Retina (tissue), 1 donor: ENCODE results near the gene CEPT1.

ENCODE experiments used
- DNase-seq: peaks from one replicate; pipeline ENCODE4 v3.0.0-alpha.2; 2016

The CEPT1 gene

DNA sequence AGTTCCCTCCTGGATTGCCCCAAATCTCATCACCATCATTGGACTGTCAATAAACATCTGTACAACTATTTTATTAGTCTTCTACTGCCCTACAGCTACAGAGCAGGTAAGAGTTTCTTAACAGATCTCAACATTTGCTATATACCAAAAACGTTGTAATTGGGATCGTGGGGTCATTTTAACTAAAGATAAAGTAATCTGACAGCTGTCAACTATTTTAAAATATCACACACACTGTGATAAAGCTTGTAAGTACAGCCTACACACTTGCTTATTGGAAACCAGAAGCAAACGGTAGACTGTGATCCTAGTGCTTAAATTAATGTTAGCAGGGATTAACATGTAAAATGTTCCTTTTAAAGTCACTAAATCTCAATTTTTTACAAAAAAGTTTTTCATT is 7.9 kb downstream of the CEPT1 start:
- DNase-seq = no peak

- DNase-seq = no peak
Observed at GRCh38 chr1:111148376-111148881, 8.4 kb downstream of the CEPT1 start.

- no peak for DNase-seq
Observed at GRCh38 chr1:111151838-111152237, 11.8 kb downstream of the CEPT1 start.

- no peak for DNase-seq
Observed at GRCh38 chr1:111154021-111154999, 14.3 kb downstream of the CEPT1 start.

GRCh38 chr1:111157431-111157830 is 17.4 kb downstream of the CEPT1 start:
- DNase-seq = no peak

GRCh38 chr1:111161843-111162487 is 21.9 kb downstream of the CEPT1 start:
- no peak for DNase-seq

DNA sequence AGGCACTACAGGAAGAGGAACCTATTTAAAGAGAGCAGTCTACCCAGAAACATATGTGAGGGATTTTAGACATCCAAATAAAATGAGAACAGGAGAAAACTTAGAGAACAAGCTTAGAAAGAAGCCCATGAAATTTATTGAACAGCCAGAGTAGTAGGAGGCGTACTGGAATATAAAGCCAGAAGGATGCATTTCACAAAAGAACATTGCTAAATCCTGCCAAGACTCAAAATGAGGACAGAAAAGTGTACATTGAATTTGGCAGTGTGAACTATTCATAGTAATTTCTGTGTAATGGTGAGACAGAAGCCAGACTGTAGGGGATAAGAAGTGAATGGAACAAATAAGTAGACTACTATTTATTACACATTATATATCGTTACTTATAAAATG is 22.5 kb downstream of the CEPT1 start:
- DNase-seq = no peak

DNA sequence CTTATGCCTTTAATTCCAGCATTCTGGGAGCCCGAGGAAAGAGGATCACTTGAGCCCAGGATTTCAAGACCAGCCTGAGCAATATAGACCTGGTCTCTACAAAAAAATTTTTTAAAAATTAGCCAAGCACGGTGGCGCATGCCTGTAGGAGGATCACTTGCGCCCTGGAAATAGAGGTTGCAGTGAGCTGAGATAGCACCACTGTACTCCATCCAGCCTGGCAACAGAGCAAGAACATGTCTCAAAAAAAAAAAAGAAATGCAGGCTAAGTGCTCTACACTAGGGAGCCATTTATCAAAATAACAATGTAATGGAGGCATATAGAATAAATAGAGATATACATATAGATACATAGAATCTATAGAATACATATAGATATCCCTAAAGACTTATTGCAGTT is 23.3 kb downstream of the CEPT1 start:
- DNase-seq = no peak

DNA sequence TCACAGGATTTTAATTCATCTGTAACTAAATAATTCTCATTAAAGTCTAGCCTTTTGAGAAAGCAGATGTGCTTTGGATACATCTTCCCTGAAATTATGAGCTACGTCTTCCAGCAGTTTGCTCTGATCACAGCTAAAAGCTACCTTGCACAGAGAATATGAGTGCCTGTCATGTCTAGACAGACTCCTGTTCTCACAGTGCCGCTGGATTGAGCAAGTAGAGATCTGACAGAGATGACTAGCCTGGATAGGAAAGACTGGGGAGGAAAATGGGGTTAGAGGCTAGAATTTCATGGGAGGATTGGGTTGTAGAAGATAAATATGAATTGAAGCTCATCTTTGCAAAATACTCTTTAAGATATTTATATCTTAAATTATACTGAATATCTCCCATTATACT is 24.1 kb downstream of the CEPT1 start:
- no peak for DNase-seq

DNA sequence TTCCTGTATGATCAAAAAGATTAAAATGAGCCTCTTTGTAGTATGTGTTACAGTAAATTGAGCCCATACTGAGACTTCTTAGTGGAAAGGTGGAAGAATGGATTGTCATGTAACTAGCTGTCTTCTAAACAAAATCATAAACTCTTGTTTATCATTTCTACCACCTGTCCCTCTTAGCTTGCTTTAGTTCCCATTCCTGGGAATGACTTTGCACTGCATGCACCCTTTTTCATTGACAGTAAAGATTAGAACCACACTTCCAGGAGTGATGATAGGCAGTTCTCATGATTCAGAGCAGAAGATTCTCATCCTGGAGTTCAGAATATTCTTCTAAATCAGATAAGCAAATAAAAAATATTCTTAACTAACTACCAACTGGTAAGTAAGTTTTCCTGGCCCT is 32.4 kb downstream of the CEPT1 start:
- no peak for DNase-seq

- no peak for DNase-seq
Observed at GRCh38 chr1:111174070-111174469, 34.0 kb downstream of the CEPT1 start.

DNA sequence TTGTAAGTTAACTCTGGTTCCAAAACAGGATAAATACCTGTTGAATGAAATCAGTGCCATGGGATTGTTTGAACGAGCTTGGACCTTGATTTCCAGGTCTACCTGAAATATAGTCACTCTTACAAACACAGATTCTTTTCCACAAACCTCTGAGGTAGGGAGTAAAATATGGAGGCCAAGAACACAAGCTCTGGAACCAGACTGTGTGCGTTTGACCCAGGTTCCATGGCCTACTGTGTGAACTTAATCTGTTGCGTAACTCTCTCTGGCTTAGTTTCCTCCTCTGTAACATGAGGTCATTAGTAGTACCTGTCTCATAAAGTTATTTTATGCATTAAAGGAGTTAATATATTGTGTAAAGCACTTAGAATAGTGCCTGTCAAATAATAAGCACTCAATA is 35.3 kb downstream of the CEPT1 start:
- DNase-seq = no peak

DNA sequence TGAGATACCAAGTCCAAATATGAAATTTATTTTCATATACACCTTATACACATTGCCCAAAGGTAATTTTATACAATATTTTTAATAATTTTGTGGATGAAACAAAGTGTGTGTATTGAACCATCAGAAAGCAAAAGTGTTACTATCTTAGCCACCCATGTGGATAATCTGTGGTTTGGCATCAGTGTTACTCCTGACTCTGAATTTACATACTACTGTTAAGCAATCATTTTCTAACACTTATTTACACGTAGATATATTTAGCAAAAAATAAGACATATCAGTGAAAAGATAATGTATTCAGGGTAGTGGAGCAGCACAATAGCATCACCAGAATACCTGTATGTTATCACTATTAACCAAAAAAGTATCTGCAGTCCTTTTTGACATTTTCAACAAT is 36.7 kb downstream of the CEPT1 start:
- DNase-seq = no peak

GRCh38 chr1:111179968-111180533 is 40.0 kb downstream of the CEPT1 start:
- no peak for DNase-seq

- DNase-seq = no peak
Observed at GRCh38 chr1:111182052-111182451, 42.0 kb downstream of the CEPT1 start.

DNA sequence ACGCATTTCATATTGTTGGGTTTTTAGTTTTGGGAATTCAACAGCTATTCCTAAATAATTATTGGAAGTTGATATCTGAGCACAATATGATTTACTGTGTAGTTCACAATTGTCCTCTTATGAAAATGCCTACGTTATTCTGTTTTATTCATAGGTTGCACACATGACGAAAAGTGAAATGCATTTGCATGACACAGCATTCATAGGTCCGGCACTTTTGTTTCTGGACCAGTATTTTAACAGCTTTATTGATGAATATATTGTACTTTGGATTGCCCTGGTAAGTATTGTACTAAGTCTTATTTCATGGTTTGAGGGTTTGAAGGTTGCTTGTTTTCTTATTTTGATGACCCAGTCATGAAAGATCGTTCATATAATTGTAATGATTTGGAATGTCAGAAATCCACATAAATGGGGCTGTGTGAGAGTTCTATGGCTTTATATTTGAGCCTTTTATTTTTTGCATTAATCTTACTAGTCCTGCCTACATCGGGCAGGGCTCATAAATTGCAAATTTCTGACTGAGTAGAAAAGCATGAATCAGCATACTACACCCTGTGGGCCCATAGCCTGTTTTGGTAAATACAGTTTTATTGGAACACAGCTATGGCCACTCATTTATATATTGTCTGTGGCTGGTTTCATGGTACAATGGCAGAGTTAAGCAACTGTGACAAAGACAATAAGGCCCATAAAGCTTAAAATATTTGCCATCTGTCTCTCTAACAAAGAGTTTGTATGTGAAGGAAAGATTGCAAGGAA is 43.5 kb downstream of the CEPT1 start:
- DNase-seq = no peak

GRCh38 chr1:111184663-111185062 is 44.6 kb downstream of the CEPT1 start:
- no peak for DNase-seq

DNA sequence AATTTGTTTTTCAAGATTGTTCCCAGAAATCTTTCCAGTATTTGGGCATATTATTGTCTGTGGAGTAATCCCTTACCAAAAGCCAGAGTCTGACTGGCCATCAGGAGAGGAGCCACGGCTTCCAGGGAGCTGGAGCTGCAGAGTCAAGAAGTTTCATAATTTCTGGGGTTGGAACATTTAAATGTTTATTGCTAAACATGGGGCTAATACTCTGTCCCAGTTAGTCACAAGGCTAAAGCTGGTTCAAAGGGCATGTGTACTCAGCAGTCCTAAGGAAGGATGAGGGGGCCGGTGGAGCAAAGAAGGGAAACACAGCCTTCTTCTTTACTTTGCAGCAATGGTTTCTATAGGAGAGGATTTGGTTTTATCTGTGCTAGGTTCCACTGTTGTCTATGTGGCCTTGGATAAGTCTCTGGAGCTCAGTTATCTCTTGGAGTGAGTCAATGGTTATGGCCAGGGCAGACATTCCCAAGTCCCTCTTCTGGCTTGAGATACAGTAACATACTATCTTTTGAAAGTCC is 51.0 kb downstream of the CEPT1 start:
- no peak for DNase-seq

DNA sequence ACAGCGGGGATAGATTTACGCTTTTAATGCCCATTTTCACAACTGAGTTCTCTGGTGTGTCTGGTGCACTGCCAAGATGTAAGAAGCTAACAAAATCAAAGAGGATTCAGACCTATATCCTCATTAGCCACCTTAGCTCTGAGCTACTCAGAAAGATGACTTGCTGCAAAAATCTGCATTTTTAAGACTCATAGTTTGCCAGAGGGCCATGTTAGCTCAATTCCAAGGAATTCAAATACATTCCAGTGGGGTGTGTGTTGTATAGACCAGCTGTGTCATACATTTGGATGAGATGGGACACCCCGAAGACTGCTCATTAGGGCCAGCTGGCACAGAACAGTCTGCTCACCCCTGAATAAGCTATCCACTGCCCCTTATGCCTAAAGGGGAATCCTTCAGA is 51.5 kb downstream of the CEPT1 start:
- DNase-seq = no peak

DNA sequence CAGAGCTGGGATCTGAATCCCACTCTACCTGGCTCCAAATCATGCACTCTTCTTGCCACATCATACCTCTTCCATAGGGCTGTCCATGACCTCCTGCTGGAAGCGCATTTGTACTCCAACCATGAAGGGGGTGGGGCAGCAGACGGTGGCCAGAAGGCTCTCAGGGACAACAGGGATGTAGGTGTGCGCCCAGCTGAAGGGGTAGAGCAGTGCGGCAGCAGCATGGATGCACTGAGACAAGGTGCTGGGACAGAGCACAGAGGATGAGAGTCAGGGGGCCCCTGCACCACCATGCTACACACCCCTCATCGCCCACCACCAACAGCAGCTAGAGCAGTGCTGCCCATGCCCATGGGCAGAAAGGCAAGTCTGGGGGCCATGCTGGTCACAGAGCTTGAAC is 52.1 kb downstream of the CEPT1 start:
- DNase-seq = no peak

DNA sequence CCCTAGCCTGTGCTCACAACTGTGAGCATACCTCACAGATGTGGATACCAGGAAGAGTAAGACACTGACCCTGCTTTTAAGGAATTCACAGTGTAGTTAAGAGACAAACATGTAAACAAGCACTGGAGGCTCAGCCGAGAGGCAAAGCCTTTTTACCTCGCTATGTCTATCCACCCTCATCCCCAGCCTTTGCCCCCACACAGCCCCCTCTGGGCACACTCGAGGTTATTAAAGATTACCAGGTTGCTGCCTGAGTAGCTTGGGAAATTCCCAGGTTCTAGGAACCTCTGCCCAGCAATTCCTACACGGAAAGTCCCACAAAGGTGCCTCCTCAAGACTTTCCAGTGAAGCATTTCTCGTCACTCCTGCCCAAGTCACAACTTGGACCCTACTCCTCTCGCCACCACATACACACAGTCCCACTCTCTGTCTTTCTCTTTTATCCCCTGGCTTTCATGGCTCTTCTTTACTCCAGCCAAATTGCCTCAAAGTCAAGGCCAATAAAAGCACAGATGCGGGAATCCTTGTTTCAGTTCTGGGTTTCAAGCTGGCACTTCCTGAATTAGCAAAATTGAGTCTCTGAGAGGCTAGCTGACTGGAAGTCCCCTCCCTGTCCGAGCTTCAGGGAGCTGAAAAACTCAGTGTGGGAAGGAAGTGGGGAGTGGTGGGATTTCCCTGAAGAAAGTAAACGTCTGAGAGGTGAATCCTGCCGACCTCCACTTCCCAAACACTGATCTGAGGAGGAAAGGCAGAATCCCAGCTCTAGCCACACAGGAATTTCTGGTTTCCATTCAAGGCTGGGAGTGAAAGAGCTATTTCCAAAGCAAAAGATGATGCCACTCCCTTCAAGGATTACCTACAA is 52.9 kb downstream of the CEPT1 start:
- no peak for DNase-seq
